NOMO-1 (cell line): ENCODE data around the gene SERPINH1.

ENCODE experiments used
- DNase-seq, 2 experiments: peaks; one replicate each; lab custom pipeline; 2025; ENCODE audit not compliant: unreplicated experiment in 2 of 2; lab: John Stamatoyannopoulos, UW

Gene SERPINH1

GRCh38 chr11:75554258-75555022, 7.6 kb upstream of the SERPINH1 start:
- DNase-seq = no peak

GRCh38 chr11:75555079-75555811, 6.8 kb upstream of the SERPINH1 start:
- DNase-seq = no peak

GRCh38 chr11:75556275-75556674, 5.8 kb upstream of the SERPINH1 start:
- no peak for DNase-seq

- no peak for DNase-seq
Measured at GRCh38 chr11:75557666-75558494, 4.2 kb upstream of the SERPINH1 start.

- no peak for DNase-seq
Measured at GRCh38 chr11:75558939-75559843, 2.9 kb upstream of the SERPINH1 start.

GRCh38 chr11:75560644-75561043, 1.4 kb upstream of the SERPINH1 start:
- no peak for DNase-seq

- DNase-seq = no peak
Measured at GRCh38 chr11:75561426-75562047, 516 bp upstream of the SERPINH1 start.

- no peak for DNase-seq
Measured at GRCh38 chr11:75562836-75563484, 907 bp downstream of the SERPINH1 start.

GRCh38 chr11:75563501-75563977, 1.5 kb downstream of the SERPINH1 start:
- no peak for DNase-seq

GRCh38 chr11:75563978-75564552, 2.0 kb downstream of the SERPINH1 start:
- DNase-seq = no peak

GRCh38 chr11:75565221-75565814, 3.3 kb downstream of the SERPINH1 start:
- DNase-seq = no peak

- no peak for DNase-seq
Measured at GRCh38 chr11:75565916-75566762, 4.1 kb downstream of the SERPINH1 start.

- no peak for DNase-seq
Measured at GRCh38 chr11:75566763-75567279, 4.8 kb downstream of the SERPINH1 start.

GRCh38 chr11:75567971-75568370, 5.9 kb downstream of the SERPINH1 start:
- DNase-seq = no peak

GRCh38 chr11:75568616-75569219, 6.7 kb downstream of the SERPINH1 start:
- no peak for DNase-seq

GRCh38 chr11:75570559-75571139, 8.6 kb downstream of the SERPINH1 start:
- no peak for DNase-seq

- DNase-seq = no peak
Measured at GRCh38 chr11:75571625-75572024, 9.6 kb downstream of the SERPINH1 start.
